Uterus (tissue), 4 donors: ENCODE results near the gene USH1G. TPM values are rescaled to one million over a fixed set of nuclear protein-coding genes. Genes with fewer than 3 reads are reported as not detected.
A peak's percentile ranks its signal among the peaks of the same experiment; 100 is the strongest.
"Not testable (repeated sequence)": the region's sequence is repeated elsewhere in the genome, so short reads cannot be mapped to it uniquely, and the experiment has no call there.

ENCODE experiments used
- DNase-seq, 2 donors: peaks; one replicate each; pipeline ENCODE4 v3.0.0-alpha.2; 2019 to 2020
- H3K27ac ChIP-seq, 2 donors: fragments of 200-600 bp; sonication (generic); 1 replicate in 1 of 2; 2 replicates in 1 of 2; pipeline ENCODE4 v1.5.1; 2016 to 2018
- H3K27me3 ChIP-seq, 2 donors: fragments of 200-600 bp; sonication (generic); one replicate each; pipeline ENCODE4 v1.5.1; 2018 to 2019; ENCODE audit warnings: control low read depth in 1 of 2
- H3K36me3 ChIP-seq, 2 donors: fragments of 200-600 bp; sonication (generic); one replicate each; pipeline ENCODE4 v1.5.1; 2019; ENCODE audit warnings: control low read depth in 1 of 2
- H3K4me1 ChIP-seq, 2 donors: fragments of 200-600 bp; sonication (generic); one replicate each; pipeline ENCODE4 v1.5.1; 2018 to 2019; ENCODE audit warnings: control low read depth in 1 of 2
- H3K4me3 ChIP-seq, 2 donors: fragments of 200-600 bp; sonication (generic); 1 replicate in 1 of 2; 2 replicates in 1 of 2; pipeline ENCODE4 v1.5.1; 2018 to 2019; ENCODE audit warnings: mild to moderate bottlenecking in 1 of 2
- H3K9me3 ChIP-seq, 2 donors: fragments of 200-600 bp; sonication (generic); one replicate each; pipeline ENCODE4 v1.5.1; 2019; ENCODE audit warnings: control low read depth in 1 of 2
- POLR2A ChIP-seq, 2 donors: fragments of 450-650 bp; IDR thresholded peaks; one replicate each; pipeline ENCODE4 v1.6.1; 2016; ENCODE audit warnings: antibody characterized with exemption in 2 of 2, mild to moderate bottlenecking in 1 of 2, moderate library complexity in 1 of 2
- intact Hi-C: fragments of 100-400 bp; cut with DNase I; formaldehyde crosslinking; loops from one replicate; pipeline ENCODE4 v1.15.1; 2023; ENCODE audit warnings: low total_unique reads
- total RNA-seq, 4 donors: library from RNA; depleted of rRNA in 3 of 4; stranded (reverse); fragments of >200 nt in 3 of 4; gene quantifications; one replicate each; pipeline versions ENCODE4 v1.1.0 to v1.2.4, GENCODE V29; 2014 to 2023
- TF ChIP-seq, protein P1 (sequence below), 4 experiments: fragments of 200-600 bp in 2 of 4; fragments of 450-650 bp in 2 of 4; sonication (generic) in 2 of 4; IDR thresholded peaks; one replicate each; pipeline ENCODE4 v1.5.1; 2016 to 2019; ENCODE audit warnings: antibody characterized with exemption in 4 of 4, mild to moderate bottlenecking in 2 of 4, moderate library complexity in 1 of 4
- donor health status: DM: yes; HTN: yes; CAD: no.

USH1G gene
- total RNA-seq, 4 donors from 2014 or later: 1.5 to 6.1 TPM; not detected in 2

DNA sequence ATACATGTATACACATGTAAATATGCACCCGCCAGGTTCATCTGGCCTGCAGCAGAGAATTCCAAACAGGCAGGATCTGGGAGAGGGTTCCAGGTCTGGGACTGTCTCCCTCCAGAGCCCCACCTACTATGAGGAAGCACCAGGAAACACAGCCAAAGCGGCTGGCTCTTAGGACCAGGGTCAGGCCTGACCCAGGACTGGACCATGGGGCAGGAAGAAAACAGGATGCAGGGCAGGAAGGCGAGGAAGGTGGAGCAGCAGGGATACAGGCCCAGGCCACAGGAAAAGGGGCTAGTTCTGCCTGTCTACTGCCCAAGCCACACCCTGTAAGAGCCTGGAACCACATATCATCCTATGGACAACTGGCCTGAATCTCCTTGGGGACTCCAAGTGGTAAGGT is 47.3 kb upstream of the USH1G start:
- H3K4me3 ChIP-seq: no peak overlapping the region
- intact Hi-C loops: no loop called here
- peak in 1 of 2 donors; percentile 9 for TF ChIP-seq POLR2A (IDR thresholded peaks at IDR 0.05)
- TF ChIP-seq, protein P1, sequence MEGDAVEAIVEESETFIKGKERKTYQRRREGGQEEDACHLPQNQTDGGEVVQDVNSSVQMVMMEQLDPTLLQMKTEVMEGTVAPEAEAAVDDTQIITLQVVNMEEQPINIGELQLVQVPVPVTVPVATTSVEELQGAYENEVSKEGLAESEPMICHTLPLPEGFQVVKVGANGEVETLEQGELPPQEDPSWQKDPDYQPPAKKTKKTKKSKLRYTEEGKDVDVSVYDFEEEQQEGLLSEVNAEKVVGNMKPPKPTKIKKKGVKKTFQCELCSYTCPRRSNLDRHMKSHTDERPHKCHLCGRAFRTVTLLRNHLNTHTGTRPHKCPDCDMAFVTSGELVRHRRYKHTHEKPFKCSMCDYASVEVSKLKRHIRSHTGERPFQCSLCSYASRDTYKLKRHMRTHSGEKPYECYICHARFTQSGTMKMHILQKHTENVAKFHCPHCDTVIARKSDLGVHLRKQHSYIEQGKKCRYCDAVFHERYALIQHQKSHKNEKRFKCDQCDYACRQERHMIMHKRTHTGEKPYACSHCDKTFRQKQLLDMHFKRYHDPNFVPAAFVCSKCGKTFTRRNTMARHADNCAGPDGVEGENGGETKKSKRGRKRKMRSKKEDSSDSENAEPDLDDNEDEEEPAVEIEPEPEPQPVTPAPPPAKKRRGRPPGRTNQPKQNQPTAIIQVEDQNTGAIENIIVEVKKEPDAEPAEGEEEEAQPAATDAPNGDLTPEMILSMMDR (IDR thresholded peaks at IDR 0.05): no peak
- DNase-seq: no peak
- no peaks in the 10 kb centered on the region for H3K36me3 ChIP-seq
- H3K27me3 ChIP-seq: peaks cover 0 to 4% of the 10 kb centered on the region in 2 donors
- peaks cover 0 to 11% of the 10 kb centered on the region in 2 donors for H3K4me1 ChIP-seq
- H3K27ac ChIP-seq: peak overlapping the region in 1 of 2 donors; percentile 44
- no peaks in the 10 kb centered on the region for H3K9me3 ChIP-seq

DNA sequence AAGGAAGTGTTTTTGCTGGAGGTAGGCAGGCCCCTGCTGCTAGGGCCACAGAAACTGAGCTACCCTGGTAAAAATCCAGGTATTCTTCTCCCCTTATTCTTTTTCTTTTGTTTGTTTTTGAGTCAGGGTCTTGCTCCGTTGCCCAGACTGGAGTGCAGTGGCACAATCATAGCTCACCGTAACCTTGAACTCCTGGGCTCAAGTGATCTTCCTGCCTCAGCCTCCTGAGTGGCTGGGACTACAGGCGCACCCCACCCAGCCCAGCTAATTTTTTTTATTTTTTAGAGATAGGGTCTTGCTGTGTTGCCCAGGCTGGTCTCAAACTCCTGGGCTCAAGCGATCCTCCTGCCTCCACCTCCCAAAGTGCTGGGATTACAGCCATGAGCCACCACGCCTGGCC is 46.4 kb upstream of the USH1G start:
- H3K4me1 ChIP-seq: peaks cover 0 to 11% of the 10 kb centered on the region in 2 donors
- intact Hi-C loops: loop anchor here (10.0 kb wide), 2 partner anchors 45 to 235 kb away; partner anchors contain the start of genes MRPL58 and NUP85

DNA sequence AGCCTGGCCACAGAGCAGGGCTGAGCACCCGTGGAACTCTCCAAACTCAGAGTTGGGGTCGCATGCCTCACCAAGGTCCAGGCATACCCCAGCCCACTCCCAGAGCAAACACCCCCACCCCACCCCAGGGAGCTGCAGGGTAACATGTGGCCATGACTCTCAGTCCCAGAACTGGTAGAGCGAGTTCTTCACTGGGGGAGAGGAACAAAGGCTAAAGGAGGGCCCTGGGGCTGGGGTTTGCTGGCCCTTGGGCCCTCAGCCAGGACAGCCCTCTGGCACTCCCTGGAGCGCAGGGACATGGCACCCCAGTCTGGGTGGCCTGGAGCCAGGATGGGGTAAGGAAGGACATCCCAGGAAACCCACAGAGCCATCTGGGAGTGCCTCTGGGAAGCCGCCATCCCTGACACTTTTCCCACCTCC is 45.3 kb upstream of the USH1G start:
- Histone ChIP-seq H3K9me3 (no peaks in the 10 kb centered on the region), H3K27ac (no peak overlapping the region), H3K4me1 (peaks cover 0 to 11% of the 10 kb centered on the region in 2 donors), H3K4me3 (no peak overlapping the region), H3K27me3 (peaks cover 0 to 4% of the 10 kb centered on the region in 2 donors), H3K36me3 (no peaks in the 10 kb centered on the region)
- no peak for TF ChIP-seq POLR2A (IDR thresholded peaks at IDR 0.05)
- TF ChIP-seq, protein P1 (IDR thresholded peaks at IDR 0.05): no peak
- intact Hi-C loops: loop anchor here (10.0 kb wide), 2 partner anchors 46 to 236 kb away; partner anchors contain the start of genes MRPL58 and NUP85
- no peak for DNase-seq

More for the DNA sequence above, 46.4 kb upstream of the USH1G start:
- H3K27me3 ChIP-seq, H3K36me3 ChIP-seq, DNase-seq, H3K4me3 ChIP-seq, H3K9me3 ChIP-seq, H3K27ac ChIP-seq: not testable (repeated sequence)

DNA sequence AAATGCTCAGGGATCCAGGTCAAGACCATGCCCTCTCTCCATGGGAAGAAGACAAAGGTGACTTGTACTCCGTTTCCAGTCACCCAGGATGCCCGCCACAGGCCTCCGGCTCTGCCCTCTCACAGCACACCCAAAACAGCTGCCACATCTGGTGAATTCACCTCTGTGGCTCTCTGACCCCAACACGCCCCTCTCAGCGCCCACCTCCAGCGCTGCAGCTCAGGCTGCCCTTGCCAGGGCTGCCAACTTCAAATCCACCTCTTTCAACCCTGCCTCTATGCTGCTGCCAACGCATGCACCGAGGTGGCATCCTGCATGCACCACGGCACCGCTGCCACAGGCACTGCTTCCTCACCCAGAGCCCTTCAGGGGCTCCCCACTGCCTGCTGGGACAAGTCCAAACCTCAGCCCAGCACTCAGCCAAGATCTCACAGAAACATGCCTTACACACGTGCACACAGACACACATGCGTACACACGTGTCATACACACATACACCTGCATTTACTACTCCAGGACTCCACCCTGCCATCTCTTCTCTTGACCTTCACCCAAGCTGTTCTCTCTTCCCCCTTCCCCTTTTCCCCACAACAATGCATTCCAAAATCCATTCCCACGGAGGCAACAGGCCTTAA is 42.0 kb upstream of the USH1G start:
- no peak overlapping the region for H3K4me3 ChIP-seq
- no peaks in the 10 kb centered on the region for H3K36me3 ChIP-seq
- no peak for DNase-seq
- TF ChIP-seq, protein P1 (IDR thresholded peaks at IDR 0.05): no peak
- TF ChIP-seq POLR2A (IDR thresholded peaks at IDR 0.05): no peak
- H3K4me1 ChIP-seq: no peaks in the 10 kb centered on the region
- no peak overlapping the region for H3K27ac ChIP-seq
- H3K9me3 ChIP-seq: no peaks in the 10 kb centered on the region
- H3K27me3 ChIP-seq: no peaks in the 10 kb centered on the region
- intact Hi-C loops: loop anchor here (10.0 kb wide), 2 partner anchors 50 to 240 kb away; partner anchors contain the start of genes MRPL58 and NUP85

DNA sequence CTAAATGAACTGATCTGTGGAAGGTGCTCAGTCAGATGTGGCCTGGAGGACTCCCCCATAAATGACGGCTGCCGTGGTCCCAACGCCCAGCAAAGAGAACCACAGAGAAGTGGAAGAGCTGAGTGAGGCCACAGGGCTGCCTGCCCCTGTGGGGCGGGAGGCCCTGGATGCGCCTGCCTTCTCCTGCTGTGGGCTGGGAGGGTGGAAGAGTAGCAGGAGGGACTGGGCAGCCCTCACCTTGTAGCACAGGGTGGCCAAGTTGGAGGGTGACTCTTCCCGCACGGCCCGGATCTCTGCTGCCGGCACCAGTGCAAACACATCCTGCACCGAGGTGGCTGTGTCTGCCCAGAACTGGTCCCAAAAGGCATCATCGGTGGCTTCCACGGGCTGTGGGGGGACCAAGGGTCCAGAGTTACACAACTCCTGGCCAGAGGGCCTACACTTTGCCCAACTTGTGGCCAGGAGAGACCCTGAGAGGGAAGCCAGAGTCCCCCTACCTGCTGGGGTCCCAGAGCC is 41.2 kb upstream of the USH1G start:
- no peaks in the 10 kb centered on the region for H3K36me3 ChIP-seq
- no peak overlapping the region for H3K4me3 ChIP-seq
- intact Hi-C loops: loop anchor here (10.0 kb wide), 2 partner anchors 50 to 240 kb away; partner anchors contain the start of genes MRPL58 and NUP85
- H3K4me1 ChIP-seq: no peaks in the 10 kb centered on the region
- TF ChIP-seq, protein P1 (IDR thresholded peaks at IDR 0.05): no peak
- TF ChIP-seq POLR2A (IDR thresholded peaks at IDR 0.05): no peak
- DNase-seq: no peak
- H3K27ac ChIP-seq: no peak overlapping the region
- no peaks in the 10 kb centered on the region for H3K27me3 ChIP-seq
- H3K9me3 ChIP-seq: no peaks in the 10 kb centered on the region
